Endothelial cell of umbilical vein (primary cell): ENCODE measurements around the gene ARID2. TPM values are rescaled to one million over a fixed set of nuclear protein-coding genes. Genes with fewer than 3 reads are reported as not detected.

Source experiments
- BruUV-seq: library from RNA; stranded (reverse); fragments of 400-500 nt; replicated peaks from 2 replicates; lab custom pipeline; 2021; lab: Mats Ljungman, UMichigan
- CTCF ChIA-PET: fragments of 300-600, 350-600 bp; sonication (Branson Sonifier 250); formaldehyde crosslinking; loops from one replicate; lab custom pipeline; 2021; ENCODE audit warnings: antibody characterized with exemption, inconsistent platforms; lab: Charles Lee
- POLR2A ChIA-PET: fragments of 300-600, 350-600 bp; sonication (Branson Sonifier 250); formaldehyde crosslinking; loops from one replicate; lab custom pipeline; 2021; ENCODE audit warnings: antibody characterized with exemption, inconsistent platforms; lab: Charles Lee
- DNase-seq: peaks from one replicate; pipeline ENCODE4 v3.0.0-alpha.2; 2011; ENCODE audit warnings: low read depth, low spot score
- FAIRE-seq: peaks from 2 replicates; lab custom pipeline; 2011; peaks lifted over from hg19 to GRCh38; lab: Jason Lieb, UNC
- H2AFZ ChIP-seq: 2 replicates; pipeline ENCODE4 v1.6.0; 2012; ENCODE audit warnings: low read depth, low read length, control low read depth, inconsistent platforms
- H3K27ac ChIP-seq: 2 replicates; pipeline ENCODE4 v1.5.1; 2011; ENCODE audit warnings: low read depth, mild to moderate bottlenecking, control low read depth, low read length, moderate library complexity; ENCODE audit not compliant: insufficient read depth
- H3K27me3 ChIP-seq, 2 experiments: 2 replicates each; pipeline versions ENCODE4 v1.6.0 to v1.6.1; 2011; ENCODE audit warnings: low read length in 2 of 2, mixed read lengths in 1 of 2; ENCODE audit not compliant: control insufficient read depth in 2 of 2, insufficient read depth in 2 of 2
- H3K36me3 ChIP-seq, 2 experiments: 2 replicates in 1 of 2; 3 replicates in 1 of 2; pipeline ENCODE4 v1.5.1; 2011; ENCODE audit warnings: low read length in 2 of 2, mild to moderate bottlenecking in 1 of 2, moderate library complexity in 1 of 2; ENCODE audit not compliant: control insufficient read depth in 2 of 2, insufficient read depth in 2 of 2; ENCODE audit errors: extremely low read depth in 1 of 2
- H3K4me1 ChIP-seq: 3 replicates; pipeline ENCODE4 v1.5.1; 2011; ENCODE audit warnings: mild to moderate bottlenecking, low read length; ENCODE audit not compliant: control insufficient read depth, insufficient read depth; ENCODE audit errors: extremely low read depth
- H3K4me2 ChIP-seq: 2 replicates; pipeline ENCODE4 v1.6.1; 2011; ENCODE audit warnings: low read length, control low read depth, mixed read lengths; ENCODE audit not compliant: insufficient read depth
- H3K4me3 ChIP-seq, 3 experiments: fragments of 200-600 bp in 1 of 3; sonication (generic), shearing (Covaris generic) in 1 of 3; replicated peaks in 1 of 3; 2 replicates each; pipeline ENCODE4 v1.5.1; 2011 to 2016; ENCODE audit warnings: control low read depth in 3 of 3, low read length in 3 of 3, mild to moderate bottlenecking in 2 of 3, inconsistent platforms in 1 of 3, low read depth in 1 of 3, moderate library complexity in 1 of 3; ENCODE audit not compliant: insufficient read depth in 1 of 3
- H3K79me2 ChIP-seq: 2 replicates; pipeline ENCODE4 v1.6.0; 2012; ENCODE audit warnings: low read length, inconsistent platforms; ENCODE audit not compliant: control insufficient read depth, insufficient read depth
- H3K9ac ChIP-seq: replicated peaks from 2 replicates; pipeline ENCODE3; 2011; ENCODE audit warnings: low read length, control low read depth; ENCODE audit not compliant: insufficient read depth; ENCODE audit errors: extremely low read depth
- H3K9me1 ChIP-seq: replicated peaks from 3 replicates; pipeline ENCODE4 v1.6.0; 2011; ENCODE audit warnings: mild to moderate bottlenecking, low read length; ENCODE audit not compliant: control insufficient read depth, insufficient read depth; ENCODE audit errors: extremely low read depth
- H3K9me3 ChIP-seq: replicated peaks from 2 replicates; pipeline ENCODE4 v1.5.1; 2012; ENCODE audit warnings: low read length, inconsistent platforms; ENCODE audit not compliant: control insufficient read depth, insufficient read depth
- H4K20me1 ChIP-seq: replicated peaks from 2 replicates; pipeline ENCODE3; 2011; ENCODE audit warnings: mild to moderate bottlenecking, low read length; ENCODE audit not compliant: control insufficient read depth, insufficient read depth; ENCODE audit errors: extremely low read depth
- EZH2 ChIP-seq: IDR thresholded peaks from 2 replicates; pipeline ENCODE4 v1.6.1; 2012; ENCODE audit warnings: borderline replicate concordance, low read depth, mild to moderate bottlenecking, moderate library complexity, low read length, inconsistent platforms; ENCODE audit not compliant: severe bottlenecking
- FOS ChIP-seq: IDR thresholded peaks from 2 replicates; pipeline ENCODE4 v1.6.1; 2011; ENCODE audit warnings: mild to moderate bottlenecking, low read length, moderate library complexity, borderline replicate concordance; ENCODE audit not compliant: insufficient read depth
- GATA2 ChIP-seq: IDR thresholded peaks from 2 replicates; pipeline ENCODE4 v1.7.0; 2011; ENCODE audit warnings: low read depth, mild to moderate bottlenecking, moderate library complexity, mixed read lengths, low read length; ENCODE audit not compliant: insufficient read length, insufficient read depth
- JUN ChIP-seq: IDR thresholded peaks from 2 replicates; pipeline ENCODE4 v1.6.1; 2011; ENCODE audit warnings: borderline replicate concordance, low read depth; ENCODE audit not compliant: insufficient read length, insufficient read depth
- MYC ChIP-seq: IDR thresholded peaks from one replicate; pipeline ENCODE4 v1.6.1; 2011; ENCODE audit warnings: mild to moderate bottlenecking, low read depth, low read length
- POLR2A ChIP-seq: IDR thresholded peaks from 2 replicates; pipeline ENCODE4 v1.6.1; 2012; ENCODE audit warnings: low read depth, mild to moderate bottlenecking, control low read depth, low read length
- POLR2AphosphoS5 ChIP-seq: IDR thresholded peaks from 2 replicates; pipeline ENCODE4 v1.6.1; 2012; ENCODE audit warnings: low read depth, mild to moderate bottlenecking, control low read depth, low read length, moderate library complexity; ENCODE audit not compliant: insufficient read depth
- dilution Hi-C: fragments of 300-500 bp; cut with MboI; formaldehyde crosslinking; loops from one replicate; pipeline ENCODE4 v1.15.0; 2019; ENCODE audit warnings: low sequenced_read_pairs; ENCODE audit not compliant: extremely low pct_ligation_motif_present
- intact Hi-C: fragments of 100-400 bp; cut with micrococcal nuclease; formaldehyde crosslinking; loops from one replicate; pipeline ENCODE4 v1.10.0; 2022
- polyA plus RNA-seq, 4 experiments: library from polyadenylated mRNA; depleted of rRNA in 3 of 4; stranded (reverse) in 3 of 4; unstranded in 1 of 4; fragments of >200 nt; gene quantifications; 2 replicates each; pipeline versions ENCODE4 v1.2.1 to v1.2.3, GENCODE V29; 2011 to 2012; ENCODE audit warnings: missing spikeins in 1 of 4
- total RNA-seq: library from RNA; stranded (reverse); gene quantifications from 2 replicates; pipeline ENCODE4 v1.2.3, GENCODE V29; 2021
- TF ChIP-seq, protein P1 (sequence below): IDR thresholded peaks from 2 replicates; pipeline ENCODE4 v1.6.1; 2011; ENCODE audit not compliant: insufficient read depth, insufficient read length
- TF ChIP-seq, protein P2 (sequence below), 2 donors: IDR thresholded peaks; 1 replicate in 1 of 2; 2 replicates in 1 of 2; pipeline ENCODE4 v1.5.1; 2011; ENCODE audit warnings: low read length in 2 of 2, mild to moderate bottlenecking in 2 of 2, moderate library complexity in 2 of 2, control low read depth in 1 of 2, inconsistent platforms in 1 of 2, low read depth in 1 of 2; ENCODE audit not compliant: insufficient read depth in 1 of 2; ENCODE audit errors: extremely low read depth in 1 of 2

Gene ARID2
- total and polyA plus RNA-seq, 2 donors (not counting 3 experiments of a cell fraction or from before 2014, with no cell fraction given): 10.8 to 26.7 TPM

DNA sequence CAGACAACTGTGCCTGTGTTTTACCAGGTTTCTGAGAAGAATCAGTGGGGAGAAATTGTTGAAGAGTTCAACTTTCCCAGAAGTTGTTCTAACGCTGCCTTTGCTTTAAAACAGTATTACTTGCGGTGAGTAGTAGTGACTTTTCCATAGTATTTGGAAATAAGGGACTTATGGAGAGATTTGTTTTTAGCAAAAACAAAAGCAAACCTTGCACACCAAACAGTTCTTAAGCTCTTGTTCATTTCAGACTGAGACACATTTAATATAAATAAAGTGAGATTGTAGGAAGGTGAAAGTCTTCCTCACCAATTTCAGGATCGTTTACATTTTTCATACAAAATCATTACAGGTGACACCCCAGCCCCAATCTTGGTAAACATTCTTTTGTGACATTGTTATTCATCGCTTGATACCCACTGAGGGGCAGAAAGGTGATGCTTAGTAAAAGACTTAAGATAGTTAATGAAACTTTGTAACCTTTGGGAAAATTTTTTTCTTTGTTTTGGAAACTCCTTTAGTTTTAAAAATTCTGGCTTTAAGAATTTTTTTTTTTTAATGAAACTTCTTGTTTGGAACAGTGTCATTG is 1.8 kb downstream of the ARID2 start:
- POLR2A ChIA-PET: no interaction called here
- peak overlapping the region; percentile 11 for H2AFZ ChIP-seq
- H3K27me3 ChIP-seq: no peaks in the 10 kb centered on the region
- no peaks in the 10 kb centered on the region for H4K20me1 ChIP-seq
- H3K9me1 ChIP-seq: no peaks in the 10 kb centered on the region
- intact Hi-C loops (no loop called here), dilution Hi-C loops (no loop called here)
- H3K27ac ChIP-seq: peak overlapping the region; percentile 89
- peaks cover 58% of the 10 kb centered on the region for H3K79me2 ChIP-seq
- H3K9me3 ChIP-seq: no peaks in the 10 kb centered on the region
- no peak for DNase-seq
- no peaks in the 10 kb centered on the region for H3K36me3 ChIP-seq
- H3K4me3 ChIP-seq: peak overlapping the region; percentile 71 to 92 (median 82)
- H3K4me1 ChIP-seq: peaks cover 25% of the 10 kb centered on the region
- H3K4me2 ChIP-seq: peak overlapping the region; percentile 98
- peak overlapping the region; percentile 96 for H3K9ac ChIP-seq
- CTCF ChIA-PET: interaction anchor here (11.2 kb wide), 1 partner anchor 183 kb away, joined by 337 read pairs; no protein-coding TSS in a partner anchor
- no peak for FAIRE-seq
- BruUV-seq: TSS peak; percentile 26
- TF ChIP-seq, protein P1, sequence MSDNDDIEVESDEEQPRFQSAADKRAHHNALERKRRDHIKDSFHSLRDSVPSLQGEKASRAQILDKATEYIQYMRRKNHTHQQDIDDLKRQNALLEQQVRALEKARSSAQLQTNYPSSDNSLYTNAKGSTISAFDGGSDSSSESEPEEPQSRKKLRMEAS: no peak
- TF ChIP-seq MYC (no peak), POLR2AphosphoS5 (no peak), FOS (no peak), EZH2 (no peak), GATA2 (no peak), JUN (no peak), POLR2A (no peak)
- TF ChIP-seq, protein P2, sequence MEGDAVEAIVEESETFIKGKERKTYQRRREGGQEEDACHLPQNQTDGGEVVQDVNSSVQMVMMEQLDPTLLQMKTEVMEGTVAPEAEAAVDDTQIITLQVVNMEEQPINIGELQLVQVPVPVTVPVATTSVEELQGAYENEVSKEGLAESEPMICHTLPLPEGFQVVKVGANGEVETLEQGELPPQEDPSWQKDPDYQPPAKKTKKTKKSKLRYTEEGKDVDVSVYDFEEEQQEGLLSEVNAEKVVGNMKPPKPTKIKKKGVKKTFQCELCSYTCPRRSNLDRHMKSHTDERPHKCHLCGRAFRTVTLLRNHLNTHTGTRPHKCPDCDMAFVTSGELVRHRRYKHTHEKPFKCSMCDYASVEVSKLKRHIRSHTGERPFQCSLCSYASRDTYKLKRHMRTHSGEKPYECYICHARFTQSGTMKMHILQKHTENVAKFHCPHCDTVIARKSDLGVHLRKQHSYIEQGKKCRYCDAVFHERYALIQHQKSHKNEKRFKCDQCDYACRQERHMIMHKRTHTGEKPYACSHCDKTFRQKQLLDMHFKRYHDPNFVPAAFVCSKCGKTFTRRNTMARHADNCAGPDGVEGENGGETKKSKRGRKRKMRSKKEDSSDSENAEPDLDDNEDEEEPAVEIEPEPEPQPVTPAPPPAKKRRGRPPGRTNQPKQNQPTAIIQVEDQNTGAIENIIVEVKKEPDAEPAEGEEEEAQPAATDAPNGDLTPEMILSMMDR (IDR thresholded peaks at IDR 0.05; ENCODE audit: extremely low read depth in 1 of 2, insufficient read depth in 1 of 2, low read depth in 1 of 2, low read length in 2 of 2): no peak
